Measurements from ENCODE around the gene MORC2. TPM values are rescaled to one million over a fixed set of nuclear protein-coding genes. Genes with fewer than 3 reads are reported as not detected.

The MORC2 gene
- total and polyA plus RNA-seq, 2 of the 13 experiments (the other 11 are each of a cell fraction or from before 2014, with no cell fraction given), result 11.9 to 18.3 TPM

DNA sequence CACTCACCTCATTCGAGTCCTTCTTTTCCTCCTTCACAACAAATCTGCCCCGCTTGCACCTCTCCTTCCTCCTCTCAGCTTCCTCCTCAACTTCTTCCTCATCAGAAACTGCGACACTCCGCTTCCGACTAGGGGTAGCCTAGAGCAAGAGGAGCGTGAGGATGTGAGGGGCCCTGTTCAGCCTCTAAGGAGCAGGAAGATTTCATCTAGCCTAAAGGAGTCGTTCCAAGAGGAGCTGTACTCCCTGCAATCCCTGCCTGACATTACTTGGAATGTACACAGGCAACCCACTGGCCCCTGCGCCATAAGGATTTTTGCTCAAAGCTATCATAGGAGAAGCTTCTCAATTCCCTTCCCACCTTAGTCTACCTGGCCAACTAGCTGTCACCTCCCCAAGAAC is 34.5 kb downstream of the MORC2 start:
- Histone ChIP-seq H3K9ac (ENCODE audit: insufficient read depth, low read depth, low read length) (no peak overlapping the region), H3K27me3 (ENCODE audit: control insufficient read depth in 1 of 2, insufficient read depth in 2 of 2, low read length in 2 of 2) (no peaks in the 10 kb centered on the region), H3K27ac (ENCODE audit: extremely low read length, insufficient read depth, low read length) (no peak overlapping the region), H3K4me2 (ENCODE audit: low read depth, low read length) (no peak overlapping the region), H3K9me3 (ENCODE audit: low read length) (no peaks in the 10 kb centered on the region), H3K4me3 (replicated peaks in 1 of 3; ENCODE audit: insufficient read depth in 1 of 3, low read depth in 2 of 3, low read length in 3 of 3) (no peak overlapping the region), H3K79me2 (ENCODE audit: insufficient read depth, low read length) (no peaks in the 10 kb centered on the region), H4K20me1 (ENCODE audit: insufficient read depth, low read length) (no peaks in the 10 kb centered on the region), H3K36me3 (replicated peaks in 1 of 2; ENCODE audit: control insufficient read depth in 1 of 2, insufficient read depth in 2 of 2, low read length in 2 of 2) (peaks cover 56 to 92% of the 10 kb centered on the region in 2 experiments), H2AFZ (ENCODE audit: low read length) (no peak overlapping the region), H3K4me1 (ENCODE audit: insufficient read depth, low read length) (no peaks in the 10 kb centered on the region)
- in situ Hi-C loops (cut with HindIII; ENCODE audit: extremely low pct_ligation_motif_present, low pct_unique_long_range_greater_than_20kb), result no loop called here
- 98% methylated on average over 8 of the region's 8 CpGs for WGBS (ENCODE audit: low lambda C conversion rate)
- POLR2A ChIA-PET, result no interaction called here
- intact Hi-C loops (cut with micrococcal nuclease; ENCODE audit: unreplicated experiment), result no loop called here
- FAIRE-seq, result no peak
- no peak for DNase-seq (ENCODE audit: low spot score)
- ATAC-seq, result no peak
- CTCF ChIA-PET (ENCODE audit: low intra/inter-chr PET ratio, low total read pairs), result no interaction called here
- BruUV-seq (replicated peaks), result no TSS peak
- TF ChIP-seq POLR2AphosphoS2 (IDR thresholded peaks at IDR 0.05; ENCODE audit: low read depth, low read length), result no peak
- no peak for TF ChIP-seq RNF219 (CRISPR knock-in tag; IDR thresholded peaks at IDR 0.05)
- no peak for TF ChIP-seq ATM (IDR thresholded peaks at IDR 0.05; ENCODE audit: borderline replicate concordance)
- TF ChIP-seq ZNF317 (CRISPR knock-in tag; IDR thresholded peaks at IDR 0.05), result no peak
- no peak for TF ChIP-seq ZNF205 (CRISPR knock-in tag; IDR thresholded peaks at IDR 0.05)
- no peak for TF ChIP-seq MEIS1 (CRISPR knock-in tag; IDR thresholded peaks at IDR 0.05; ENCODE audit: borderline replicate concordance)
- no peak for TF ChIP-seq ZNF17 (CRISPR knock-in tag; IDR thresholded peaks at IDR 0.05)
- TF ChIP-seq ZNF180 (CRISPR knock-in tag; IDR thresholded peaks at IDR 0.05; ENCODE audit: borderline replicate concordance, low read depth), result no peak
- TF ChIP-seq, protein P1, sequence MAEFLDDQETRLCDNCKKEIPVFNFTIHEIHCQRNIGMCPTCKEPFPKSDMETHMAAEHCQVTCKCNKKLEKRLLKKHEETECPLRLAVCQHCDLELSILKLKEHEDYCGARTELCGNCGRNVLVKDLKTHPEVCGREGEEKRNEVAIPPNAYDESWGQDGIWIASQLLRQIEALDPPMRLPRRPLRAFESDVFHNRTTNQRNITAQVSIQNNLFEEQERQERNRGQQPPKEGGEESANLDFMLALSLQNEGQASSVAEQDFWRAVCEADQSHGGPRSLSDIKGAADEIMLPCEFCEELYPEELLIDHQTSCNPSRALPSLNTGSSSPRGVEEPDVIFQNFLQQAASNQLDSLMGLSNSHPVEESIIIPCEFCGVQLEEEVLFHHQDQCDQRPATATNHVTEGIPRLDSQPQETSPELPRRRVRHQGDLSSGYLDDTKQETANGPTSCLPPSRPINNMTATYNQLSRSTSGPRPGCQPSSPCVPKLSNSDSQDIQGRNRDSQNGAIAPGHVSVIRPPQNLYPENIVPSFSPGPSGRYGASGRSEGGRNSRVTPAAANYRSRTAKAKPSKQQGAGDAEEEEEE (CRISPR knock-in tag; IDR thresholded peaks at IDR 0.05; ENCODE audit: borderline replicate concordance), result no peak
- TF ChIP-seq AFF4 (CRISPR knock-in tag; IDR thresholded peaks at IDR 0.05), result no peak
- TF ChIP-seq ZBTB37 (CRISPR knock-in tag; IDR thresholded peaks at IDR 0.05), result no peak
- TF ChIP-seq FOXP1 (IDR thresholded peaks at IDR 0.05), result no peak
- no peak for TF ChIP-seq FOXP1 (CRISPR knock-in tag; IDR thresholded peaks at IDR 0.05)

All from HepG2 (cell line).